Hepatocyte (in vitro differentiated cells): ENCODE data around the gene PANK2. TPM values are rescaled to one million over a fixed set of nuclear protein-coding genes. Genes with fewer than 3 reads are reported as not detected.

Experiments used
- DNase-seq: peaks from one replicate; pipeline ENCODE4 v3.0.0-alpha.2; 2016; ENCODE audit warnings: low spot score
- H2AFZ ChIP-seq: fragments of 200-600 bp; sonication (generic); 2 replicates; pipeline ENCODE4 v1.6.0; 2016; ENCODE audit warnings: antibody characterized with exemption, mild to moderate bottlenecking
- H3K27ac ChIP-seq: fragments of 200-600 bp; sonication (generic); 2 replicates; pipeline ENCODE4 v1.5.1; 2016; ENCODE audit warnings: mild to moderate bottlenecking
- H3K27me3 ChIP-seq: fragments of 200-600 bp; sonication (generic); 2 replicates; pipeline ENCODE4 v1.6.1; 2016
- H3K36me3 ChIP-seq: fragments of 200-600 bp; sonication (generic); replicated peaks from 2 replicates; pipeline ENCODE4 v1.5.1; 2016; ENCODE audit warnings: low read depth; ENCODE audit not compliant: insufficient read depth
- H3K4me1 ChIP-seq: fragments of 200-600 bp; sonication (generic); 2 replicates; pipeline ENCODE4 v1.5.1; 2016; ENCODE audit warnings: mild to moderate bottlenecking, moderate library complexity; ENCODE audit not compliant: insufficient read depth
- H3K4me2 ChIP-seq: fragments of 200-600 bp; sonication (generic); 2 replicates; pipeline ENCODE4 v1.6.0; 2016
- H3K4me3 ChIP-seq: fragments of 200-600 bp; sonication (generic); 2 replicates; pipeline ENCODE4 v1.5.1; 2016; ENCODE audit warnings: mild to moderate bottlenecking
- H3K79me2 ChIP-seq: fragments of 200-600 bp; sonication (generic); 2 replicates; pipeline ENCODE4 v1.6.0; 2017; ENCODE audit warnings: mild to moderate bottlenecking
- H3K9me2 ChIP-seq: fragments of 200-600 bp; sonication (generic); replicated peaks from 2 replicates; pipeline ENCODE4 v1.6.0; 2017; ENCODE audit warnings: mild to moderate bottlenecking; ENCODE audit not compliant: insufficient read depth
- H3K9me3 ChIP-seq: fragments of 200-600 bp; sonication (generic); 2 replicates; pipeline ENCODE4 v1.5.1; 2016; ENCODE audit warnings: low read depth, mild to moderate bottlenecking
- H4K20me1 ChIP-seq: fragments of 200-600 bp; sonication (generic); 2 replicates; pipeline ENCODE4 v1.6.0; 2016; ENCODE audit warnings: mild to moderate bottlenecking; ENCODE audit not compliant: insufficient read depth, poor library complexity, severe bottlenecking
- CTCF ChIP-seq: fragments of 200-600 bp; sonication (generic); IDR thresholded peaks from 2 replicates; pipeline ENCODE4 v1.5.1; 2016; ENCODE audit warnings: antibody characterized with exemption, mild to moderate bottlenecking; ENCODE audit not compliant: poor library complexity
- EZH2 ChIP-seq: fragments of 200-600 bp; sonication (generic); IDR thresholded peaks from 2 replicates; pipeline ENCODE4 v1.6.1; 2016; ENCODE audit warnings: antibody characterized with exemption, mild to moderate bottlenecking, borderline replicate concordance
- EZH2phosphoT487 ChIP-seq: fragments of 200-600 bp; sonication (generic); IDR thresholded peaks from one replicate; pipeline ENCODE4 v1.6.1; 2018; ENCODE audit warnings: antibody characterized with exemption, mild to moderate bottlenecking, low read depth, moderate library complexity; ENCODE audit not compliant: unreplicated experiment, severe bottlenecking
- WGBS: methylation state at CpG from one replicate; pipeline ENCODE4 v1.1.6; 2016; ENCODE audit warnings: low lambda C conversion rate; ENCODE audit errors: missing lambda C conversion rate; 5-methylcytosine and 5-hydroxymethylcytosine counted together
- polyA plus RNA-seq: library from polyadenylated mRNA; unstranded; fragments of >200 nt; fragmentation: Nextera tagmentation; extraction: Ambion mirVana; gene quantifications from 2 replicates; pipeline ENCODE4 v1.2.1, GENCODE V29; 2016
- total RNA-seq: library from RNA; depleted of rRNA; stranded (reverse); fragments of >200 nt; gene quantifications from 2 replicates; pipeline ENCODE4 v1.2.3, GENCODE V29; 2014

PANK2 gene
- total and polyA plus RNA-seq, 2 experiments from 2014 or later, result 24.1 to 37.6 TPM

- DNase-seq, result no peak
- H3K4me2 ChIP-seq, result no peak overlapping the region
- H3K27ac ChIP-seq, result no peak overlapping the region
- H3K27me3 ChIP-seq, result no peaks in the 10 kb centered on the region
- H3K36me3 ChIP-seq, result no peaks in the 10 kb centered on the region
- H4K20me1 ChIP-seq, result peaks cover 21% of the 10 kb centered on the region
- 80% methylated on average over 13 of the region's 13 CpGs for WGBS
- no peak overlapping the region for H2AFZ ChIP-seq
- TF ChIP-seq CTCF (no peak), EZH2 (no peak), EZH2phosphoT487 (no peak)
- no peaks in the 10 kb centered on the region for H3K9me3 ChIP-seq
- peaks cover 26% of the 10 kb centered on the region for H3K79me2 ChIP-seq
- H3K4me3 ChIP-seq, result no peak overlapping the region
- no peaks in the 10 kb centered on the region for H3K9me2 ChIP-seq
- H3K4me1 ChIP-seq, result peaks cover 8% of the 10 kb centered on the region
These were observed 35.3 kb downstream of the PANK2 start for GRCh38 chr20:3924304-3925112.

- no peak overlapping the region for H2AFZ ChIP-seq
- no peak overlapping the region for H3K4me3 ChIP-seq
- no peaks in the 10 kb centered on the region for H3K36me3 ChIP-seq
- no peak overlapping the region for H3K4me2 ChIP-seq
- no peak overlapping the region for H3K27ac ChIP-seq
- TF ChIP-seq CTCF, result no peak
- TF ChIP-seq EZH2phosphoT487, result no peak
- TF ChIP-seq EZH2, result no peak
- H3K79me2 ChIP-seq, result peaks cover 19% of the 10 kb centered on the region
- H3K4me1 ChIP-seq, result peaks cover 8% of the 10 kb centered on the region
- no peaks in the 10 kb centered on the region for H3K27me3 ChIP-seq
- no peak for DNase-seq
- H4K20me1 ChIP-seq, result peaks cover 21% of the 10 kb centered on the region
- WGBS, result 94% methylated on average over 11 of the region's 11 CpGs
- H3K9me3 ChIP-seq, result no peaks in the 10 kb centered on the region
- H3K9me2 ChIP-seq, result no peaks in the 10 kb centered on the region
These were observed 36.0 kb downstream of the PANK2 start for GRCh38 chr20:3925113-3925695.

- H3K36me3 ChIP-seq, result no peaks in the 10 kb centered on the region
- H3K4me2 ChIP-seq, result no peak overlapping the region
- no peak for TF ChIP-seq EZH2phosphoT487
- no peak for TF ChIP-seq EZH2
- no peak for TF ChIP-seq CTCF
- peaks cover 14% of the 10 kb centered on the region for H4K20me1 ChIP-seq
- 86% methylated on average over 9 of the region's 9 CpGs for WGBS
- no peak for DNase-seq
- H3K4me3 ChIP-seq, result no peak overlapping the region
- peaks cover 8% of the 10 kb centered on the region for H3K4me1 ChIP-seq
- no peak overlapping the region for H2AFZ ChIP-seq
- H3K27ac ChIP-seq, result no peak overlapping the region
- no peaks in the 10 kb centered on the region for H3K27me3 ChIP-seq
- no peaks in the 10 kb centered on the region for H3K9me2 ChIP-seq
- H3K9me3 ChIP-seq, result no peaks in the 10 kb centered on the region
- H3K79me2 ChIP-seq, result peaks cover 11% of the 10 kb centered on the region
These were observed 36.9 kb downstream of the PANK2 start for GRCh38 chr20:3925899-3926638.
